GM21576 (cell line): ENCODE results near the gene BCAS3.
"Not testable (repeated sequence)": the region's sequence is repeated elsewhere in the genome, so short reads cannot be mapped to it uniquely, and the experiment has no call there.

ENCODE experiments used
- ATAC-seq: cut with Tn5 transposase; IDR thresholded peaks from one replicate; pipeline ENCODE4 v1.9.1; 2021; ENCODE audit warnings: mild to moderate bottlenecking, moderate library complexity; ENCODE audit not compliant: unreplicated experiment

Gene BCAS3

GRCh38 chr17:60781880-60782412, 104.3 kb downstream of the BCAS3 start:
- ATAC-seq, result no peak

GRCh38 chr17:60782742-60783141, 105.1 kb downstream of the BCAS3 start:
- ATAC-seq, result no peak

- ATAC-seq, result no peak
These were observed 112.6 kb downstream of the BCAS3 start for GRCh38 chr17:60790205-60790604.

GRCh38 chr17:60792250-60792898, 114.7 kb downstream of the BCAS3 start:
- ATAC-seq, result no peak

DNA sequence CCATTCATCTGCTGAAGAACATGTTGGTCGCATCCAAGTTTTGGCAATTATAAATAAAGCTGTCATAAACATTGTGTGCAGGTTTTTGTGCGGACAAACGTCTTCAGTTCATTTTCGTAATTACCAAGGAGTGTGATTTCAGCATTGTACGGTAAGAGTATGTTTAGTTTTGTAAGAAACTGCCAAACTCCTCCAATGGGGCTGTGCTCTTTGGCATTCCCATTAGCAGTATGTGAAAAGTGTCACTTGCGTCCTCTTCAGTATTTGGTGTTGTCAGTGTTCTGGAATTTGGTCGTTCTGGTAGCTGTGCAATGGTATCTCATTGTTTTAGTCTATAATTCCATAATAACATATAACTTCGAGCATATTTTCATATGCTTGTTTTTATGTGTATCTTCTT, 120.9 kb downstream of the BCAS3 start:
- no peak for ATAC-seq

GRCh38 chr17:60802377-60802776, 124.7 kb downstream of the BCAS3 start:
- ATAC-seq, result no peak

- ATAC-seq, result no peak
These were observed 125.4 kb downstream of the BCAS3 start for GRCh38 chr17:60803059-60803458.

DNA sequence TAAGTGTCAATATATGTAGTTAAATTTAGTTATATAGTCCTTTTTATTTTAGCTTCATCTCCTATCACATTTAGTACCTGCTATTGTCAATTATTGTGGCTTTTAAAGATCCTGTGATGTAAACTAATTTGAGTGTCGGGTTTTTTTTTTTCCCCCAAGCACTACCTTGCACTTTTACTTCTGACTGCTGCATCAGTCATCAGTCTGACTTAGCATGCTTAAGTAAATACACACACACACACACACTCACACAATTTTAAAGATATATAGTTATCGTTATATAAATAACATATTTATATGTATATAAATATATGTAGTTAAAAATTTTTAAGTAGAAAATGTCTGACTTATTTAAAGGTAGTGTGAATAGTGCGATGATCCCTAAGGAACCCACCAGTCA, 127.2 kb downstream of the BCAS3 start:
- ATAC-seq, result no peak

DNA sequence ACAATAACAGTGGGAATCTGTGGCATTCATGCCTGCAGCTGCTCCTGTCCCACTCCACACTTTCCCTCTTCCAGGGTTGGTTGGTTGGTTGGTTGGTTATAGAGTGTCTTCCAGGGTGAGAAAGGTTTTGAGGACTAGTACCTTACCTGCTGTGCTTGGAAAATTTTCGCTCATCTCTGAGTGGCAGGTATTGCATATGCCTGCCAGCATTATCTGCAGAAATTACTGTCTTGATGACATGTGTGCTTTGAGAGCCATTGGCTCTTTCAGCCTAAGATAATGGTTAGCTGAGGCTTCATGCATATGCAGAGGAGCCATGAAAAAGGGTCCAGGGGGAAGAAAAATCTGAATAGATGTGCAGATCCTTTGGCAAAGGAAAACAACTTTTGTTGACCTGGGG, 131.8 kb downstream of the BCAS3 start:
- no peak for ATAC-seq

DNA sequence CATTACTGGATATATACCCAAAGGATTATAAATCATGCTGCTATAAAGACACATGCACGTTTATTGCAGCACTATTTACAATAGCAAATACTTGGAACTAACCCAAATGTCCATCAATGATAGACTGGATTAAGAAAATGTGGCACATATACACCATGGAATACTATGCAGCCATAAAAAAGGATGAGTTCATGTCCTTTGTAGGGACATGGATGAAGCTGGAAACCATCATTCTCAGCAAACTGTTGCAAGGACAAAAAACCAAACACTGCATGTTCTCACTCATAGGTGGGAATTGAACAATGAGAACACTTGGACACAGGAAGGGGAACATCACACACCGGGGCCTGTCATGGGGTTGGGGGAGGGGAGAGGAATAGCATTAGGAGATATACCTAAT, 137.3 kb downstream of the BCAS3 start:
- ATAC-seq, result not testable (repeated sequence)

DNA sequence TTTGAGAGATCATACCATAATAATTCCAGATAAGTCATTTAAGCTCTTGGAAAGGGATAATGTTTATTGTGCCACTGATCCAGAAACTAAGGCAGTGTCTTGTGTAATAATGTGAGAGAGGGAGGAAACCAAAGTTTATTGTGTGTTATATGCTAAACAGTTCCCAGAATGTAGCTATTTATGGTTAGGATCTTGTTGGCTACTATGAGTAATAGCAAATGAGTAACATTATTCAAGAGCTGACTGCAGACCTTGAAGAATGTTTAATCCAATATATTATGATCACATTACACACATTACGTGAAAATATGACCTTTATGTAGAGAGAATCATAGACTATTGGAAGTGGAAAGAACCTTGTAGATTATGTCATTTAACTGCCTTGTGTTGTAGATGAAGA, 139.5 kb downstream of the BCAS3 start:
- ATAC-seq, result no peak

GRCh38 chr17:60819447-60820130, 141.9 kb downstream of the BCAS3 start:
- ATAC-seq, result no peak

DNA sequence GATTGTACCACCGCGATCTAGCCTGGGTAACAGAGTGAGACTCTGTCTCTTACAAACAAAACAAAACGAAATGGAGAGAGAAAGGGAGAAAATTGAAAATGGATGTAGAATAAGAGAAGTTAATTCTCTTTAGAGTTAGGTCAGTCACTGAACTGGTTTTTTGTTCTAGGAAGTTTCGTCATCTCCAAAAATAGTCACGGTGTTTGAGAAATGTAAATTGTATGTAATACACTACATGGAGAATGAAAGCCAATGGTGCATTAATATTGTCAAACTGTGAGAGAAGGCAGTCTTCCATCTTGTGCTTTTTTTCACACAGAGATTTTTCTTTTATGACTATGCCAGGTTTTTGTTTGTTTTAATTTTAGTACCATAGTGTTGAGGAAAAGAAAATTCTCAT, 145.9 kb downstream of the BCAS3 start:
- ATAC-seq, result no peak

DNA sequence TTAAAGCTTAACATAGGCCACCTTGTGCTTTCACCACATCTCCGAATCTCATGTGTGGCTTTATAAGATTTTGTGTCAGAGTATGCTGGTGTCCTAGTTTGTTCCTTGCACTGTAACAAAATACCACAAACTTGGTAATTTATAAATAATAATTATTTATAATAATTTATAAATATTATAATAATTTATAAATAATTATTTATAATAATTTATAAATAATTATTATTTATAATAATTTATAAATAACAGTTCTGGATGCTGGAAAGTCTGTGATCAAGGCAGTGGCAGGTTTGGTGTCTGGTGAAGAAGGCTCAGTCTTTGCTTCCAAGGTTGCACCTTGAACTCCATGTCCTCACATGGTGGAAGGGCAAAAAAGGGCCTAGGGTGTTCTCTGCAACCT, 147.7 kb downstream of the BCAS3 start:
- no peak for ATAC-seq

GRCh38 chr17:60827943-60828342, 150.3 kb downstream of the BCAS3 start:
- ATAC-seq, result no peak

GRCh38 chr17:60832151-60832585, 154.5 kb downstream of the BCAS3 start:
- no peak for ATAC-seq

GRCh38 chr17:60832631-60833030, 155.0 kb downstream of the BCAS3 start:
- no peak for ATAC-seq

GRCh38 chr17:60840456-60840855, 162.8 kb downstream of the BCAS3 start:
- no peak for ATAC-seq

- ATAC-seq, result no peak
These were observed 167.4 kb downstream of the BCAS3 start for GRCh38 chr17:60845012-60845411.

DNA sequence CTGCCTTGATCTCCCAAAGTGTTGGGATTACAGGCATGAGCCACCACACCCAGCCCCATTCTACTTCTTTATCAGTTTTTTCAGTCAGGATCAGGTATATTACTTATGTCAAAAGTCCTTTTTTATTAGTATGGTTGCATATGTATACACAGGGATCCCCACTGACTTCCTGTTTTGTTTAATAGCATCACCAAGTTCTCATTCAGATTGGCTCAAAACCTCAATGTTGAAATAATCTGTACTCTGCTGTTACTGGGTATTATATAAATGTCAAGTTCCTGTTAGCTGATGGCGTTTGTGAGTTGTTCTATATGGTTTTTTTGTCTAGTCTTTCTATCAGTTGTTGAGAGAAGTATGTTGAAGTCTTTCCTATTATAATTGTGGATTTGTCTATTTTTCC, 168.5 kb downstream of the BCAS3 start:
- no peak for ATAC-seq

GRCh38 chr17:60851181-60851580, 173.5 kb downstream of the BCAS3 start:
- no peak for ATAC-seq

GRCh38 chr17:60857556-60858080, 180.0 kb downstream of the BCAS3 start:
- no peak for ATAC-seq
